ENCODE results near the gene SUV39H1. TPM values are rescaled to one million over a fixed set of nuclear protein-coding genes. Genes with fewer than 3 reads are reported as not detected.

SUV39H1 gene
- total RNA-seq, 1 donor from 2014 or later = 0.21 TPM

DNA sequence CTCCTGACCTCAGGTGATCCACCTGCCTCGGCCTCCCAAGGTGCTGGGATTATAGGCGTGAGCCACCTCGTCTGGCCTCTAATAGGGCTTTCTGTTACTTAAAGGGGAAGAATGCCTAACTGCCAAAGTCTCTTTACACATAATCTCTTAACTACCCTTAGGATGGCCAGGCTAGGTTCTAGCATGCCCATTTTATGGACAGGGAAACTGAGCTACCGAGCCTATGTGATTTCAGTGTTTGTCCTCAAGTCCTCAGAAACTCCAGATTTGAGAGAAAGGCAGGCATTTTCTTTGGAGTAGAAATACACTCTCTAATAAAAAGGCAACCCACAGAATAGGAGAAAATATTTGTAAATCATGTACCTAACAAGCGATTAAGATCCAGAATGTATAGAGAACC, 52.6 kb downstream of the SUV39H1 start:
- DNase-seq (ENCODE audit: low spot score in 2 of 2) = no peak
- Histone ChIP-seq H3K27ac (no peak overlapping the region), H3K27me3 (no peaks in the 10 kb centered on the region), H3K9me3 (no peaks in the 10 kb centered on the region), H3K4me3 (no peak overlapping the region), H3K36me3 (no peaks in the 10 kb centered on the region), H3K4me1 (no peaks in the 10 kb centered on the region)
- TF ChIP-seq, protein P1, sequence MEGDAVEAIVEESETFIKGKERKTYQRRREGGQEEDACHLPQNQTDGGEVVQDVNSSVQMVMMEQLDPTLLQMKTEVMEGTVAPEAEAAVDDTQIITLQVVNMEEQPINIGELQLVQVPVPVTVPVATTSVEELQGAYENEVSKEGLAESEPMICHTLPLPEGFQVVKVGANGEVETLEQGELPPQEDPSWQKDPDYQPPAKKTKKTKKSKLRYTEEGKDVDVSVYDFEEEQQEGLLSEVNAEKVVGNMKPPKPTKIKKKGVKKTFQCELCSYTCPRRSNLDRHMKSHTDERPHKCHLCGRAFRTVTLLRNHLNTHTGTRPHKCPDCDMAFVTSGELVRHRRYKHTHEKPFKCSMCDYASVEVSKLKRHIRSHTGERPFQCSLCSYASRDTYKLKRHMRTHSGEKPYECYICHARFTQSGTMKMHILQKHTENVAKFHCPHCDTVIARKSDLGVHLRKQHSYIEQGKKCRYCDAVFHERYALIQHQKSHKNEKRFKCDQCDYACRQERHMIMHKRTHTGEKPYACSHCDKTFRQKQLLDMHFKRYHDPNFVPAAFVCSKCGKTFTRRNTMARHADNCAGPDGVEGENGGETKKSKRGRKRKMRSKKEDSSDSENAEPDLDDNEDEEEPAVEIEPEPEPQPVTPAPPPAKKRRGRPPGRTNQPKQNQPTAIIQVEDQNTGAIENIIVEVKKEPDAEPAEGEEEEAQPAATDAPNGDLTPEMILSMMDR (IDR thresholded peaks at IDR 0.05) = no peak
- intact Hi-C loops (cut with DNase I) = no loop called here

DNA sequence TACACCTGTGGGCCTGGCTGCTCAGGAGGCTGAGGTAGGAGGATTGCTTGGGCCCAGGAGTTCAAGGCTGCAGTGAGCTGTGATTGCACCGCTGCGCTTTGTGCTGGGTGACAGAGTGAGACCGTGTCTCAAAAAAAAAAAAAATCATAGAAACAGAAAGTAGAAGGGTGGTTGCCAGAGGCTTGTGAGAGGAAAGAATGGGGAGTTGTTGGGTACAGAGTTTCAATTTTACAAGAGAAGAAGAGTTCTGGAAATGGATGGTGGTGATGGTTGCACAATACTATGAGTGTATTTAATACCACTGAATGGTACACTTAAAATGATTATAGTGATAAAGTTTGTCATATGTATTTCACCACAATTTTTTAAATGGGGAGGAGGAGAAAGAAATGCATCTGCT, 54.8 kb downstream of the SUV39H1 start:
- no peaks in the 10 kb centered on the region for H3K36me3 ChIP-seq
- H3K4me3 ChIP-seq = no peak overlapping the region
- no peak for DNase-seq (ENCODE audit: low spot score in 2 of 2)
- intact Hi-C loops (cut with DNase I) = no loop called here
- no peaks in the 10 kb centered on the region for H3K4me1 ChIP-seq
- H3K27me3 ChIP-seq = no peaks in the 10 kb centered on the region
- H3K9me3 ChIP-seq = no peaks in the 10 kb centered on the region
- TF ChIP-seq, protein P1 (IDR thresholded peaks at IDR 0.05) = no peak
- no peak overlapping the region for H3K27ac ChIP-seq

GRCh38 chrX:48752498-48752897, 56.0 kb downstream of the SUV39H1 start:
- no peaks in the 10 kb centered on the region for H3K27me3 ChIP-seq

GRCh38 chrX:48753708-48754228, 57.2 kb downstream of the SUV39H1 start:
- TF ChIP-seq, protein P1 (IDR thresholded peaks at IDR 0.05) = no peak
- H3K27ac ChIP-seq = no peak overlapping the region
- H3K36me3 ChIP-seq = no peaks in the 10 kb centered on the region
- intact Hi-C loops (cut with DNase I) = no loop called here
- DNase-seq (ENCODE audit: low spot score in 2 of 2) = no peak
- H3K4me1 ChIP-seq = no peaks in the 10 kb centered on the region
- H3K9me3 ChIP-seq = no peaks in the 10 kb centered on the region
- no peak overlapping the region for H3K4me3 ChIP-seq
- H3K27me3 ChIP-seq = no peaks in the 10 kb centered on the region

More at GRCh38 chrX:48752498-48752897, 56.0 kb downstream of the SUV39H1 start:
- H3K9me3 ChIP-seq = no peaks in the 10 kb centered on the region
- H3K4me1 ChIP-seq = no peaks in the 10 kb centered on the region
- H3K36me3 ChIP-seq = no peaks in the 10 kb centered on the region
- DNase-seq (ENCODE audit: low spot score in 2 of 2) = no peak
- intact Hi-C loops (cut with DNase I) = no loop called here
- no peak overlapping the region for H3K4me3 ChIP-seq
- H3K27ac ChIP-seq = no peak overlapping the region
- TF ChIP-seq, protein P1 (IDR thresholded peaks at IDR 0.05) = no peak

- intact Hi-C loops (cut with DNase I) = no loop called here
- Histone ChIP-seq H3K36me3 (no peaks in the 10 kb centered on the region), H3K9me3 (no peaks in the 10 kb centered on the region), H3K27me3 (no peaks in the 10 kb centered on the region), H3K27ac (no peak overlapping the region), H3K4me1 (no peaks in the 10 kb centered on the region), H3K4me3 (no peak overlapping the region)
- TF ChIP-seq, protein P1 (IDR thresholded peaks at IDR 0.05) = no peak
- DNase-seq (ENCODE audit: low spot score in 2 of 2) = no peak
Observed at GRCh38 chrX:48754238-48754637, 57.7 kb downstream of the SUV39H1 start.

Other genes with a start within 250 kb of the SUV39H1 start
- 39.6 TPM for gene SLC38A5, start 226.5 kb upstream of the SUV39H1 start, total RNA-seq
- gene FTSJ1, start 220.5 kb upstream of the SUV39H1 start, total RNA-seq = 159 TPM
- gene PORCN, start 187.7 kb upstream of the SUV39H1 start, total RNA-seq = 6.2 TPM
- 76.2 TPM for gene EBP, start 174.9 kb upstream of the SUV39H1 start, total RNA-seq
- gene TBC1D25, start 157.0 kb upstream of the SUV39H1 start, total RNA-seq = 8.2 TPM
- gene RBM3, start 122.2 kb upstream of the SUV39H1 start, total RNA-seq = 119 TPM
- gene WDR13, start 99.2 kb upstream of the SUV39H1 start, total RNA-seq = 87.1 TPM
- 29.5 TPM for gene WAS, start 12.9 kb upstream of the SUV39H1 start, total RNA-seq
- not detected for gene GLOD5, start 65.0 kb downstream of the SUV39H1 start, total RNA-seq
- gene GATA1, start 89.9 kb downstream of the SUV39H1 start, total RNA-seq = not detected
- 157 TPM for gene HDAC6, start 105.3 kb downstream of the SUV39H1 start, total RNA-seq
- not detected for gene ERAS, start 129.8 kb downstream of the SUV39H1 start, total RNA-seq
- not detected for gene PCSK1N, start 138.9 kb downstream of the SUV39H1 start, total RNA-seq
- 15.3 TPM for gene TIMM17B, start 201.0 kb downstream of the SUV39H1 start, total RNA-seq
- 14.8 TPM for gene PQBP1, start 201.2 kb downstream of the SUV39H1 start, total RNA-seq
- 20.2 TPM for gene SLC35A2, start 214.9 kb downstream of the SUV39H1 start, total RNA-seq
- 5.6 TPM for gene PIM2, start 222.3 kb downstream of the SUV39H1 start, total RNA-seq

All from ascending aorta (tissue), 2 donors.